Natural killer cell (primary cell): ENCODE measurements around the gene HTR3B. TPM values are rescaled to one million over a fixed set of nuclear protein-coding genes. Genes with fewer than 3 reads are reported as not detected.

Experiments used
- ATAC-seq, 3 donors: fragments of 150-1000 bp in 2 of 3; fragments of 200-7000 bp in 1 of 3; cut with Tn5 transposase; 1 replicate in 1 of 3; 2 replicates in 2 of 3; pipeline ENCODE4 v1.10.0; 2021; ENCODE audit warnings: mild to moderate bottlenecking in 2 of 3, moderate library complexity in 2 of 3
- DNase-seq, 2 donors: peaks; one replicate each; pipeline versions ENCODE4 v3.0.0 to v3.0.0-alpha.2; 2013 to 2021; ENCODE audit warnings: mixed read lengths in 1 of 2
- H3K27ac ChIP-seq: one replicate; pipeline ENCODE4 v1.5.1; 2013; ENCODE audit warnings: mild to moderate bottlenecking, low read length
- H3K27me3 ChIP-seq: one replicate; pipeline ENCODE4 v1.6.1; 2013; ENCODE audit warnings: low read length; ENCODE audit not compliant: control insufficient read depth, insufficient read depth
- H3K36me3 ChIP-seq: one replicate; pipeline ENCODE4 v1.6.1; 2013; ENCODE audit warnings: low read length; ENCODE audit not compliant: control insufficient read depth, insufficient read depth
- H3K4me1 ChIP-seq: one replicate; pipeline ENCODE4 v1.6.1; 2013; ENCODE audit warnings: low read length; ENCODE audit not compliant: control insufficient read depth, insufficient read depth
- H3K4me3 ChIP-seq: one replicate; pipeline ENCODE4 v1.5.1; 2013; ENCODE audit warnings: low read length
- H3K9me3 ChIP-seq: one replicate; pipeline ENCODE4 v1.6.1; 2013; ENCODE audit warnings: low read length; ENCODE audit not compliant: control insufficient read depth, insufficient read depth
- H3K27ac Mint-ChIP-seq, 2 donors: one replicate each; pipeline ENCODE4 v1.8.0; 2022; ENCODE audit warnings: mild to moderate bottlenecking in 2 of 2, mixed read lengths in 2 of 2, moderate library complexity in 1 of 2
- H3K27me3 Mint-ChIP-seq, 2 donors: one replicate each; pipeline ENCODE4 v1.8.0; 2022; ENCODE audit warnings: low read depth in 2 of 2, mixed read lengths in 2 of 2
- H3K36me3 Mint-ChIP-seq: one replicate; pipeline ENCODE4 v1.8.0; 2022; ENCODE audit warnings: mixed read lengths
- H3K4me1 Mint-ChIP-seq, 2 donors: one replicate each; pipeline ENCODE4 v1.8.0; 2022; ENCODE audit warnings: mixed read lengths in 2 of 2
- H3K4me3 Mint-ChIP-seq: one replicate; pipeline ENCODE4 v1.8.0; 2022; ENCODE audit warnings: mild to moderate bottlenecking, moderate library complexity, mixed read lengths
- H3K9me3 Mint-ChIP-seq, 2 donors: one replicate each; pipeline ENCODE4 v1.8.0; 2022; ENCODE audit warnings: mixed read lengths in 2 of 2
- CTCF ChIP-seq: fragments of 200-600 bp; IDR thresholded peaks from one replicate; pipeline ENCODE4 v1.8.0; 2022; ENCODE audit warnings: antibody characterized with exemption
- WGBS: methylation state at CpG from one replicate; pipeline ENCODE4 v1.1.7; 2013; ENCODE audit warnings: missing lambda C conversion rate; ENCODE audit not compliant: insufficient coverage; 5-methylcytosine and 5-hydroxymethylcytosine counted together
- intact Hi-C: fragments of 100-400 bp; cut with micrococcal nuclease; formaldehyde crosslinking; loops from one replicate; pipeline ENCODE4 v1.14.2; 2022
- total RNA-seq, 4 donors: library from RNA; stranded (reverse); fragments of 120-200 nt in 1 of 4; gene quantifications; one replicate each; pipeline versions ENCODE4 v1.2.3 to v1.2.4, GENCODE V29; 2013 to 2022

The HTR3B gene
- total RNA-seq, 3 donors from 2014 or later (not counting 1 experiment from before 2014, with no cell fraction given), result not detected

GRCh38 chr11:113971506-113972195 lies 67.1 kb downstream of the HTR3B start:
- intact Hi-C loops, result no loop called here
- Mint-ChIP-seq H3K36me3 (no peaks in the 10 kb centered on the region), H3K27ac (no peak overlapping the region), H3K4me1 (no peaks in the 10 kb centered on the region), H3K4me3 (no peak overlapping the region), H3K27me3 (peaks cover 4 to 16% of the 10 kb centered on the region in 2 donors), H3K9me3 (no peaks in the 10 kb centered on the region)
- WGBS, result 93% methylated on average over 15 of the region's 15 CpGs
- Histone ChIP-seq H3K36me3 (no peaks in the 10 kb centered on the region), H3K4me1 (peaks cover under 1% of the 10 kb centered on the region), H3K9me3 (no peaks in the 10 kb centered on the region), H3K27me3 (peaks cover 2% of the 10 kb centered on the region), H3K4me3 (no peak overlapping the region), H3K27ac (no peak overlapping the region)
- DNase-seq, result no peak
- TF ChIP-seq CTCF, result no peak
- no peak for ATAC-seq

- intact Hi-C loops, result no loop called here
- WGBS, result 74% methylated on average over 12 of the region's 12 CpGs
Measured at GRCh38 chr11:113974741-113975470, 70.3 kb downstream of the HTR3B start, which contains the start of gene HTR3A. HTR3A (plus strand) TSS chr11:113975108; CDS start chr11:113975326, 218 bp downstream.

GRCh38 chr11:113977071-113977490 lies 72.5 kb downstream of the HTR3B start:
- ATAC-seq (no peak), DNase-seq (no peak)
- Histone ChIP-seq H3K4me3 (no peak overlapping the region), H3K4me1 (peaks cover 18% of the 10 kb centered on the region), H3K27ac (peak overlapping the region; percentile 70), H3K36me3 (no peaks in the 10 kb centered on the region), H3K27me3 (no peaks in the 10 kb centered on the region), H3K9me3 (no peaks in the 10 kb centered on the region)
- no peak overlapping the region for H3K4me3 Mint-ChIP-seq
- intact Hi-C loops, result no loop called here
- 14% methylated on average over 3 of the region's 4 CpGs for WGBS
- peaks cover 9 to 24% of the 10 kb centered on the region in 2 donors for H3K27me3 Mint-ChIP-seq
- TF ChIP-seq CTCF, result no peak
- no peaks in the 10 kb centered on the region for H3K36me3 Mint-ChIP-seq
- H3K9me3 Mint-ChIP-seq, result no peaks in the 10 kb centered on the region
- no peak overlapping the region for H3K27ac Mint-ChIP-seq
- peaks cover 0 to 6% of the 10 kb centered on the region in 2 donors for H3K4me1 Mint-ChIP-seq

More at GRCh38 chr11:113974741-113975470, 70.3 kb downstream of the HTR3B start, which contains the start of gene HTR3A:
- no peaks in the 10 kb centered on the region for H3K9me3 Mint-ChIP-seq
- Histone ChIP-seq H3K27me3 (no peaks in the 10 kb centered on the region), H3K4me3 (no peak within 1 kb of the TSS), H3K27ac (no peak within 1 kb of the TSS), H3K9me3 (no peaks in the 10 kb centered on the region), H3K4me1 (peaks cover 18% of the 10 kb centered on the region), H3K36me3 (no peaks in the 10 kb centered on the region)
- no peak for TF ChIP-seq CTCF
- H3K27me3 Mint-ChIP-seq, result peaks cover 6 to 11% of the 10 kb centered on the region in 2 donors
- ATAC-seq (no peak), DNase-seq (no peak)
- no peaks in the 10 kb centered on the region for H3K36me3 Mint-ChIP-seq
- H3K4me3 Mint-ChIP-seq, result no peak within 1 kb of the TSS
- H3K27ac Mint-ChIP-seq, result no peak within 1 kb of the TSS
- peaks cover 0 to 6% of the 10 kb centered on the region in 2 donors for H3K4me1 Mint-ChIP-seq
